ENCODE results near the gene SLC25A26. TPM values are rescaled to one million over a fixed set of nuclear protein-coding genes. Genes with fewer than 3 reads are reported as not detected.

The SLC25A26 gene
- total and polyA plus RNA-seq, 2 donors (not counting 1 experiment from before 2014, with no cell fraction given) = 14.2 to 29.0 TPM

GRCh38 chr3:66267031-66267430, 46.2 kb downstream of the SLC25A26 start:
- peaks cover 1% of the 10 kb centered on the region for H3K4me1 ChIP-seq (ENCODE audit: control insufficient read depth, extremely low read depth, insufficient read depth, low read length)
- H4K20me1 ChIP-seq (ENCODE audit: control insufficient read depth, extremely low read depth, insufficient read depth, low read length) = no peaks in the 10 kb centered on the region
- H3K4me3 ChIP-seq (replicated peaks in 1 of 4; ENCODE audit: control extremely low read depth in 1 of 4, insufficient read depth in 1 of 4, low read depth in 3 of 4, low read length in 4 of 4) = no peak overlapping the region
- no peak for DNase-seq (ENCODE audit: low read depth in 2 of 2)
- H3K27ac ChIP-seq (ENCODE audit: insufficient read depth, low read length) = no peak overlapping the region
- no peak overlapping the region for H3K4me2 ChIP-seq (ENCODE audit: extremely low read depth, insufficient read depth, low read length)
- H3K79me2 ChIP-seq (ENCODE audit: control insufficient read depth, insufficient read depth, low read length) = no peaks in the 10 kb centered on the region
- no peak overlapping the region for H3K9ac ChIP-seq (ENCODE audit: insufficient read depth, low read length)
- no peak overlapping the region for H2AFZ ChIP-seq (ENCODE audit: low read length)
- no peaks in the 10 kb centered on the region for H3K27me3 ChIP-seq (ENCODE audit: control insufficient read depth, insufficient read depth, low read length)
- H3K9me3 ChIP-seq (ENCODE audit: control insufficient read depth, insufficient read depth, low read depth, low read length) = no peaks in the 10 kb centered on the region
- no peaks in the 10 kb centered on the region for H3K36me3 ChIP-seq (ENCODE audit: control insufficient read depth, insufficient read depth, low read length)
- no peak for TF ChIP-seq EZH2 (IDR thresholded peaks at IDR 0.05; ENCODE audit: low read length, missing control alignments)
- TF ChIP-seq CTCF (conservative IDR thresholded peaks at IDR 0.05 in 1 of 2, IDR thresholded peaks at IDR 0.05 in 1 of 2; ENCODE audit: low read depth in 1 of 2, low read length in 2 of 2) = no peak

- Histone ChIP-seq H2AFZ (ENCODE audit: low read length) (no peak overlapping the region), H4K20me1 (ENCODE audit: control insufficient read depth, extremely low read depth, insufficient read depth, low read length) (no peaks in the 10 kb centered on the region), H3K4me3 (replicated peaks in 1 of 4; ENCODE audit: control extremely low read depth in 1 of 4, insufficient read depth in 1 of 4, low read depth in 3 of 4, low read length in 4 of 4) (no peak overlapping the region), H3K27me3 (ENCODE audit: control insufficient read depth, insufficient read depth, low read length) (no peaks in the 10 kb centered on the region), H3K9me3 (ENCODE audit: control insufficient read depth, insufficient read depth, low read depth, low read length) (no peaks in the 10 kb centered on the region), H3K79me2 (ENCODE audit: control insufficient read depth, insufficient read depth, low read length) (no peaks in the 10 kb centered on the region), H3K9ac (ENCODE audit: insufficient read depth, low read length) (no peak overlapping the region), H3K36me3 (ENCODE audit: control insufficient read depth, insufficient read depth, low read length) (no peaks in the 10 kb centered on the region), H3K4me1 (ENCODE audit: control insufficient read depth, extremely low read depth, insufficient read depth, low read length) (peaks cover 2% of the 10 kb centered on the region), H3K4me2 (ENCODE audit: extremely low read depth, insufficient read depth, low read length) (no peak overlapping the region), H3K27ac (ENCODE audit: insufficient read depth, low read length) (no peak overlapping the region)
- no peak for TF ChIP-seq CTCF (conservative IDR thresholded peaks at IDR 0.05 in 1 of 2, IDR thresholded peaks at IDR 0.05 in 1 of 2; ENCODE audit: low read depth in 1 of 2, low read length in 2 of 2)
- TF ChIP-seq EZH2 (IDR thresholded peaks at IDR 0.05; ENCODE audit: low read length, missing control alignments) = no peak
- DNase-seq (ENCODE audit: low read depth in 2 of 2) = no peak
These were observed 47.1 kb downstream of the SLC25A26 start for GRCh38 chr3:66267906-66268305.

GRCh38 chr3:66268864-66269263, 48.1 kb downstream of the SLC25A26 start:
- no peaks in the 10 kb centered on the region for H3K79me2 ChIP-seq (ENCODE audit: control insufficient read depth, insufficient read depth, low read length)
- no peak overlapping the region for H2AFZ ChIP-seq (ENCODE audit: low read length)
- peaks cover 2% of the 10 kb centered on the region for H3K4me1 ChIP-seq (ENCODE audit: control insufficient read depth, extremely low read depth, insufficient read depth, low read length)
- H3K4me3 ChIP-seq (replicated peaks in 1 of 4; ENCODE audit: control extremely low read depth in 1 of 4, insufficient read depth in 1 of 4, low read depth in 3 of 4, low read length in 4 of 4) = no peak overlapping the region
- H3K4me2 ChIP-seq (ENCODE audit: extremely low read depth, insufficient read depth, low read length) = no peak overlapping the region
- TF ChIP-seq EZH2 (IDR thresholded peaks at IDR 0.05; ENCODE audit: low read length, missing control alignments) = no peak
- TF ChIP-seq CTCF (conservative IDR thresholded peaks at IDR 0.05 in 1 of 2, IDR thresholded peaks at IDR 0.05 in 1 of 2; ENCODE audit: low read depth in 1 of 2, low read length in 2 of 2) = no peak
- no peaks in the 10 kb centered on the region for H3K36me3 ChIP-seq (ENCODE audit: control insufficient read depth, insufficient read depth, low read length)
- H3K27ac ChIP-seq (ENCODE audit: insufficient read depth, low read length) = no peak overlapping the region
- H3K9ac ChIP-seq (ENCODE audit: insufficient read depth, low read length) = no peak overlapping the region
- no peaks in the 10 kb centered on the region for H3K9me3 ChIP-seq (ENCODE audit: control insufficient read depth, insufficient read depth, low read depth, low read length)
- no peak for DNase-seq (ENCODE audit: low read depth in 2 of 2)
- H3K27me3 ChIP-seq (ENCODE audit: control insufficient read depth, insufficient read depth, low read length) = no peaks in the 10 kb centered on the region
- no peaks in the 10 kb centered on the region for H4K20me1 ChIP-seq (ENCODE audit: control insufficient read depth, extremely low read depth, insufficient read depth, low read length)
